Cortex of kidney (tissue), 1 donor: ENCODE data around the gene OR8G1.
"Not testable (repeated sequence)": the region's sequence is repeated elsewhere in the genome, so short reads cannot be mapped to it uniquely, and the experiment has no call there.

Source experiments
- DNase-seq: peaks from one replicate; lab custom pipeline; 2025; lab: John Stamatoyannopoulos, UW

Gene OR8G1

DNA sequence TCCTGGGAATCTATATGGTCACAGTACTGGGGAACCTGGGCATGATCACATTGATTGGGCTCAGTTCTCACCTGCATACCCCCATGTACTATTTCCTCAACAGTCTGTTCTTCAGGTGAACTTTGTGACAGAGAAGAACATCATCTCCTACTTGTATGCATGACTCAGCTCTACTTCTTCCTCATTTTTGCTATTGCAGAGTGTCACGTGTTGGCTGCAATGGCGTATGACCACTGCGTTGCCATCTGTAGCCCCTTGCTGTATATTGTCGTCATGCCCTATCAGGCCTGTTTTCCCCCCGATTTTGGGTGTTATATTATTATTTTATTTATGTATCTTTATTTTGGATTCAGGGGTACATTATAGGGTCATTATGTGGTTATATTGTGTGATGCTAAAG is 2.4 kb upstream of the OR8G1 start:
- no peak for DNase-seq

DNA sequence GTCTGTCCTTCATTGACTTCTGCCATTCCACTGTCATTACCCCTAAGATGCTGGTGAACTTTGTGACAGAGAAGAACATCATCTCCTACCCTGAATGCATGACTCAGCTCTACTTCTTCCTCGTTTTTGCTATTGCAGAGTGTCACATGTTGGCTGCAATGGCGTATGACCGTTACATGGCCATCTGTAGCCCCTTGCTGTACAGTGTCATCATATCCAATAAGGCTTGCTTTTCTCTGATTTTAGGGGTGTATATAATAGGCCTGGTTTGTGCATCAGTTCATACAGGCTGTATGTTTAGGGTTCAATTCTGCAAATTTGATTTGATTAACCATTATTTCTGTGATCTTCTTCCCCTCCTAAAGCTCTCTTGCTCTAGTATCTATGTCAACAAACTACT is 9.0 kb downstream of the OR8G1 start:
- not testable (repeated sequence) for DNase-seq

DNA sequence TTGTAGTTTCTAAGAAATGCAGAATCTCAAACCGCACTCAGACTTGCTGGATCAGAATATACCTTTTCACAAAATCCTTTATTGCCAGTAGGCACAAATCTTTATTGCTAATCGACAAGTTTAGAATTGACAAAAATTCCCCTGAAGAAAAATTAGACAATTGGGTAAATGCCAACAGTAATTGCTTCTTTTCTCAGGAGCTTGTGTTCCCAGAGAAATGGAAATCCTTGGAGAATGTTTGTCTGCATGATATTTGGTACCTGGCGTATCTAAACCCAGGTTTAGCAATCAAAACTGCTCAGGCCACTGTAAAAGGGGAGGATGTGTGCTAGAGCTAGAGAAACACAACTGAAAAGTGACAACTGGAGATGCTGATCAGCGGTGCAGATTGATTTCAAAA is 15.2 kb downstream of the OR8G1 start, which contains the start of gene OR8G5:
Gene OR8G5, plus strand, starts transcription at position 301 of the 400 bp plus-strand sequence. CDS start 8,556 bp downstream, outside the sequence.
- DNase-seq = no peak

DNA sequence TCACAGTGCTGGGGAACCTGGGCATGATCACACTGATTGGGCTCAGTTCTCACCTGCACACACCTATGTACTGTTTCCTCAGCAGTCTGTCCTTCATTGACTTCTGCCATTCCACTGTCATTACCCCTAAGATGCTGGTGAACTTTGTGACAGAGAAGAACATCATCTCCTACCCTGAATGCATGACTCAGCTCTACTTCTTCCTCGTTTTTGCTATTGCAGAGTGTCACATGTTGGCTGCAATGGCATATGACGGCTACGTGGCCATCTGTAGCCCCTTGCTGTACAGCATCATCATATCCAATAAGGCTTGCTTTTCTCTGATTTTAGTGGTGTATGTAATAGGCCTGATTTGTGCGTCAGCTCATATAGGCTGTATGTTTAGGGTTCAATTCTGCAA is 24.1 kb downstream of the OR8G1 start:
- DNase-seq = not testable (repeated sequence)

DNA sequence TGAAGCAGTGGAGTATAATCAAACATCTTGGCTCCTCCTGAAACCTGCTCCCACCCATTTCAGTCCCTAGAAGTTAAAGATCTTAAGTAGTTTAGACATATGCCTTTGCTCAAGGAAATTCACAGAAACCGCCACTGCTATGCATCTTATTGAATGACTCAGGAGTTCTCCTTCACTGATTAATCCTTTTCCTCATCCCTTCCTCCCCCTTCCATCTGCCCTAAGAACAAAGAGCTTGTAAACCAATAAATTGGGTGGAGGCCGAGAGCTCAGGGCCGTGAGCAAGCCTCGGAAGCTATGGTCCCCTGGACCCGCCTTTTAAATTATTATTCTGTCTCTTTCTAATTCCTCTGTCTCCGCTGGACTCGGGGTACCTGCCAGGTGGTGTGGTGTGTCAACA is 30.0 kb downstream of the OR8G1 start:
- DNase-seq = not testable (repeated sequence)

DNA sequence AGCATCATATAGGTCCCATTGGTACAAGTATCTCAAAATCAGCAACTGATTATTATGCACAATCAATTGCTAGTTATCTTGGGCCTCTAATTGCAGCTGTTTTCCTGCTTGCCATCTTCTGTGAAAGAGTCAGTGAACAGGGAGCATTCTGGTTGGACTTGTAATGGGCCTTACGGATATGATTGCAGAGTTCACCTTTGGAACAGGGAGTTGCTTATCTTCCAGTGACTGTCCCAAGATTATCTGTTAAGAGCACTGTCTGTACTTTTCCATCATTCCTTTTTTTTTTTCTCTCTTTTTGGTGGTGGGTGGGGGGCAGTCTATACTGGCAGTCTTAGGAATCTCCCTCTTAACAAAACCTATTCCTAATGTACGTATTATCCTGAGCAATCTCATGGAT is 33.1 kb downstream of the OR8G1 start:
- no peak for DNase-seq

DNA sequence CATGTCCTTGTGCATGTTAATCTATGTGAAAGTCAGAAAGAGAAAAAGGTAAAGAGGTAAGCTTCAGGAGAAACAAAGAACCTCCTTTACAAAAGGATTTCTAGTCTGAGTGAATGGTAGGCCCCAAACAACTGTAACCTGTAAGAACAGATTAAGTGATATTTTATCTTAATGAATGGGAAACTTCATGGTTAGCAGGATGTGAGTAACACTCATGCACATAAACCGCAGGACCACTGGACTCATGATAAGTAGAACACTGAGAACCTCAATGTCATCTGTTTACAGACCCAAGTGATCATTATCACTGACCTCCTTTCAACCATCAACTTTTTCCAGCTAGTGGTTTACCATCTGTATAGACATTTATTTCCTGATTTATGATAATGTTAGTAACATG is 35.2 kb downstream of the OR8G1 start:
- no peak for DNase-seq

DNA sequence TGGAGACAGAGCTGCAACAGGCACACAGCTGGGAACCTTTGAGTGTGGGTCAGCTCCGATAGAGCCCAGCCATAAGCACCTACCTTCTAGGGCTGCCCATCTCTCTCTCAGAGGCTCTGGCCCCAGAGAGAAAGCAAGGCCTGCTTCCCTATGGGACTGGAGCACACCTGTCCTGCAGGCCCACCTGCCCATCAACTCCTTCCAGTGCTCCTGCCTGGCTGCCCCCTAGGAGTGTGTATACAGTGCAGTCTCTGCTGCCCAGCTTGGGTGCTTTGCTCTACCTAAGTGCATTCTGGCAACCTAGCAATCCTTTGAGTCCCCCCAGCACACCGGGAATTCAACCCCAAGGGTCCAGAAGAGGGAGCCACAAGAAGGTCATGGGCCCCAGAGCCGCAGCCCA is 36.3 kb downstream of the OR8G1 start:
- no peak for DNase-seq

DNA sequence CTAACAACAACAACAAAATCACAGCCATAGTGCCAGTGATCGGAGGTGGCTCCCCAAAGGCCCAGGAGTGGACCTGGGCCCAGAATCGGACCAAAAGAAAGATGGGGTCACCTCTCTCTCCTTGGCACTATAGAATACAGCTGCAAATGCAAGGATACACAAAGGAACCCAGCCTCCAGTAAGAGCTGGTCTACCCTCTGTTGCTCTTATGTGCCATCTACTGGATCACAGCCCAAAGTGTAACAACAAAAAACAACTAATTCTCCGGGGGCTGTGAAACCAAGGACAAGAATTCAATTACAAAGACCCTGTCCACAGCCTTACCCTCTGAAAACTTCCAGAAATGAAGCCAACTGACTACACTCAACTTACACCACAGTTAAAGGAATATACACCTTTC is 36.9 kb downstream of the OR8G1 start:
- DNase-seq = no peak

DNA sequence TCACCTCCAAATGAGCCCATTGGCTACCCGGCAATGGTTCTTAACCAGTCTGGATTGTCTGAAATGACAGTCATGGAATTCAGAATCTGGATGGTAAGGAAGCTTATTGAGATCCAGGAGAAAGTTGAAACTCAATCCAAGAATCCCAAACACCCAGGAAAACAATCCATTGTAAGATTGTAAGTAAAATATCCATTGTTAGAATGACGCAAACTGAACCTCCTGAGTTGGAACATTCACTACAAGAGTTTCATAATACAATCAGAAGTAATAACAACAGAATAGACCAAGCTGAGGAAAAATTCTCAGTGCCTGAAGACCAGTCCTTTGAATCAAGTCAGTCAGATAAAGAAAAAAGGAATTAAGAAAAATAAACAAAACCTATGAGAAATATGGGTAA is 37.4 kb downstream of the OR8G1 start:
- DNase-seq = no peak

DNA sequence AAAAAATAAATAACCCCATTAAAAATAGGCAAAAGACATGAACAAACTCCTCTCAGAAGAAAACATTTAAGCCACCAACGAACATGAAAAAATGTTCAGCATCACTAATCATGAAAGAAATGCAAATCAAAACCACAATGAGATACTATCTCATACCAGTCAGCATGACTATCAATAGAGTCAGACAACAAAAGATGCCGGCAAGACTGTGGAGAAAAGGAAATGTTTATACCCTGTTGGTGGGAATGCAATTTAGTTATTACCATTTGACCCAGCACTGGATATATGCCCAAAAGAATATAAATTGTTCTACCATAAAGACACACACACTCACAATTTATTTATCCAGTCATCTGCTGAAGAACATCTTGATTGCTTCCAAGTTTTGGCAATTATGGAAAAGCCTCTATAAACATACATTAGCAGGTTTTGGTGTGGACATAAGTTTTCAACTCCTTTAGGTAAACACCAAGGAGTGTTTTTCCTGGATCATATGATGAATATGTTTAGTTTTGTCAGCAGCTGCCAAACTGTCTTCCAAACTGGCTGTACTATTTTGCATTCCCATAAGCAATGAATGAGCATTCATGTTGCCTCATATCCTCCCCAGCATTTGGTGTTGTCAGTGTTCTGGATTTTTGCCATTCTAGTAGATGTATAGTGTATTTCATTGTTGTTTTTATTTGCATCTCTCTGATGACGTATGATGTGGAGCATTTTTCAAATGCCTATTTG is 44.9 kb downstream of the OR8G1 start:
- DNase-seq = no peak

DNA sequence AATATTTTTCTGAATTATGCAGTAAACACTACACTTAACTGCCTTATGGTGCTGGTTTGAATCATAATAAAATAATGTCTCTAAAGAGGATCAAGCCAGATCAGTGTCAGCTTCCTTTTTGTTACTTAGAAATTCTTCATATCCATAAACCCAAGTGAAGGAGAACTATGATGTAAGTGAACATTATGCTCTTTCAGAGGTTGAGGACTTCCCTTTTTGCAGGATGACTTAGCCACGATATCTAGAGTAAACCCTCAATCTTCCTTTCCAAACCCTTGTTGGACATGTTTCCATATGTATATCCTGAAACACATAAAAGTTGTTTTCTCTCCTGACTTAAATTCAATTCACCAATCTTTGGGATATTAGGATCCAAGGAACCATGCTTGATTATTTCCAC is 53.8 kb downstream of the OR8G1 start:
- DNase-seq = no peak

DNA sequence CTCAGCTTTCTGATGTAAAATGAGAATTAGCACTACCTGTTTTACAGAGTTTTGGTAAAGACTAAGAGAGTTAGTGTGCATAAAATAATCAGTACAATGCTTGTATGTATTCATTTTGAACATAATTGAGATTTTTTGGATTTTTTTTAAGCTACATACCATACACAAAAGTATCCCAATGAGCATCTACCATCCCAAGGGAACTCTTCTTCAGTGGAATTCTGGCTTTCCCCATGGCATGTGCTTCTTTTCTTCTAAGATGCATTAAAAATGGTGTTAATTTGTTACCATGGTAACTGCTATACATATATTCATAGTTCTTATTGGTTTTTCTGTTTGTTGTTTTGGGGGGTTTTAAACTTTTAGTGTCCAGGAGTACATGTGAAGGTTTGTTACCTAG is 55.1 kb downstream of the OR8G1 start:
- no peak for DNase-seq

DNA sequence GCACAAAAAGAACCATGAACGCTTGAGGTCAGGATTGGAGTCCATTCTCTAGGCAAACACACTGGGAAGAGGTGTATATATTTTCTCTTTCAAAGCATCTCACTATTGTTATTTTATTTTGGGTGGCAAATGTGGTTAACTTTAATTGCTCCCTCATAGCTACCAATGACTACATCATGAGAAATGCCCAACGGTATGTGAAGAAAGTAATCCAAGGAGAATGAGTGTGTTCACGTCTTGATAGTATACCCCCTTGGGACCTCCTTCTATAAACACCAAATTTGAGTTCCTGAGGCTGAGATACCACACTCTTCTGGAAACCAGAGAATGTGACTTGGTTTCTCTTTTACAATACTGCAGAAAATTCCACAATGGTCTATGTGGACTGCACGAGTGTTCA is 57.0 kb downstream of the OR8G1 start:
- DNase-seq = no peak

DNA sequence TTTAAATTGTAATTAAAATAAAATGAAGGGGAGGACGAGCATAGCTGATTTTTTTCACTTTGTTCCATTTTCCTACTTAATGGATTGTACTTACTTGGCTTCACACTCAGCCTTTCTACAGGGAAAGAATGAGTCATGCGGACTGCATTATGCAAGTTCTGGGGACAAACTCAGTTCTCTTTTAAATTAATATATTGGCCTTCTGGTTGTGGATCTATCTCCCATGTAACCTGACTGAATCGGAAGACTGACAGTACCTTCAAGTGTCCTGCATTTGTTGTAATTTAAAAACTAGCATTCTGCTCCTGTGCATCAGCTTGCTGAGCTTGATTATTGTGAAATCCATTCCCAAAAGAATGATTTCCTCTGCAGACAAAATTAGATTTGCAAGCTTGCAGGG is 60.7 kb downstream of the OR8G1 start:
- no peak for DNase-seq

DNA sequence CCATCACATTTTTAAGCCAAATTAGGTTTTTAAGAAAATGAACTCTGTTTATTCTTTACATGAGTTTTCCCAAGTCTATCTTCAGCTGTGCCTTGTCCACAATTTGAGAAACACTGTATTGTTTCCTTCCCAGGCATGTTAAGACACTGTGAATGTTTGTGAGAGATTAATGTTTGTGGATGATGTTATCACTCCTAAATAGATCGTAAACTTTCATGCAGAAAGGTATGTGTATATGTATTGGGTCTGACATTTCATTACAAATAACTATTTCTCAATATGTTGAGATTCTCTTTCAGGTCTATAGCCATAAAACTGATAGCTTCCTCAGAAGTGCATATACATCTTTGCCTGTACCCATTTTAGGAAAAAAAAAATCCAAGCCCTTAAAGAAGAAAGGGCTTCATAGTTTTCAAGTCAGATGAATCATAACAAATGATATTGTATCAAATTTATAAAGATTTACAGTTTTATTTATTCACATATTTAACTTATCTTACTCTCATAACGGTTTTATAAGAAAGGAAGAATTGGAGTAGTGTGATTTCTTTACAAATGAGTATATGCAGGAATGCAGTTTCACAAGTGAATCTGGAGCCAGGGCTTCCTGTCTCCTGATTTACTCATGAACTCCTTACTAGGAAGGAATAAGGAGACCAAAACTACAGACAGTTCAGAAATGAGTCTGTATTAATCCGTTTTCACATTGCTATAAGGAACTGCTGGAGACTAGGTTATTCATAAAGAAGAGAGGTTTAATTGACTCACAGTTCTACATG is 61.6 kb downstream of the OR8G1 start:
- no peak for DNase-seq
